DMS53 treated with DMSO at 0.1 percent for 48 hours (cell line): ENCODE data around the gene MZT2A.
"Not testable (repeated sequence)": the region's sequence is repeated elsewhere in the genome, so short reads cannot be mapped to it uniquely, and the experiment has no call there.

Experiments used
- DNase-seq: peaks from one replicate; lab custom pipeline; 2025; ENCODE audit not compliant: unreplicated experiment; lab: John Stamatoyannopoulos, UW

MZT2A gene

DNA sequence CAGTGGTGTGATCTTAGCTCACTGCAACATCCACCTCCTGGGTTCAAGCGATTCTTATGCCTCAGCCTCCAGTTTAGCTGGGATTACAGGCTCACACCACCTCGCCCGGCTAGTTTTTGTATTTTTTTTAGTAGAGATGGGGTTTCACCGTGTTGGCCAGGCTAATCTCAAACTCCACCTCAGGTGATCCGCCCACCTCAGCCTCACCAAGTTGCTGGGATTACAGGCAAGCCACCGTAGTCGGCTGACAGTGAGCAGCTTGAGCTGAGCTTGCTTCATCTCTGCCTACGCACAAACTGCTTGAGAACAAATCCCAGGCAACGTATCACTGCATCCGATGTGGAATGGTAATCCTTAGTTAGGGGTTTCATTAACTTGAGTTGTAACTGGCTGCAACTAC is 24.5 kb downstream of the MZT2A start:
- not testable (repeated sequence) for DNase-seq

DNA sequence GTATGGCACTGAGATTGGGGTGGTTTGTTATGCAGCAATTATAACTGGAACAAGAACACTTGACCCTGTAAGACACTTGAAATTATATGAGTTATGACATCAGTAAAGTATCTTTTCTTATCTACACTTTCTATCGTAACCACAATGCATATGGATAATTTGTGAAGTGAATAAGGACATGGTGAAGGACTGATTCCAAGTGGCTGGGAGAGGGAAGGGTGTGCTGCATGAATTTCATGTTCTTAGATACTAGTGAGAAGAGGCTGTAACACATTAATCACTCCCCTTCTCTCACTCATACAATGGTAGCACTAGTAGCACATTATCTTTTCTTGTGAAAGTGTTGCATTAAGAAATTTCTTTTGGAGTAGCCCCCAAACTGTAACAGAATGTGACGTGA is 37.3 kb downstream of the MZT2A start:
- DNase-seq, result not testable (repeated sequence)

- not testable (repeated sequence) for DNase-seq
Measured at GRCh38 chr2:131451265-131451949, 40.8 kb downstream of the MZT2A start.

DNA sequence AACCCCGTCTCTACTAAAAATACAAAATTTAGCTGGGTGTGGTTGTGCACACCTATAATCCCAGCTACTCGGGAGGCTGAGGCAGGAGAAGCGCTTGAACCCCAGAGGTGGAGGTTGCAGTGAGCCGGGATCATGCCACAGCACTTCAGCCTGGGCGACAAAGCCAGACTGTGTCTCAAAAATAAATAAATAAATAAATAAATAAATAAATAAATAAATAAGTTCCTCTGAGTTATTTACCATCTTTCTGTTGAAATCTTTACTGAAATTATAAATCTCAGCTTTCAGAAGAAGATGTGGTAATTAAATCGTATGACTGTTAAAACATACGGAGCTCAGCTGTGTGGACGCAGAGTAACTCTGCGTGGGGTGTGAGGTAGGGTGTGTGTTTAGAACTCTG is 44.2 kb downstream of the MZT2A start:
- DNase-seq, result not testable (repeated sequence)

- no peak for DNase-seq
Measured at GRCh38 chr2:131445896-131446295, 46.3 kb downstream of the MZT2A start.

- not testable (repeated sequence) for DNase-seq
Measured at GRCh38 chr2:131445515-131445797, 46.7 kb downstream of the MZT2A start.

GRCh38 chr2:131444736-131445514 is 47.3 kb downstream of the MZT2A start:
- not testable (repeated sequence) for DNase-seq

- not testable (repeated sequence) for DNase-seq
Measured at GRCh38 chr2:131440742-131441468, 51.3 kb downstream of the MZT2A start.
